Endothelial cell of umbilical vein (primary cell): ENCODE data around the gene VSTM4. TPM values are rescaled to one million over a fixed set of nuclear protein-coding genes. Genes with fewer than 3 reads are reported as not detected.

Experiments
- BruUV-seq: library from RNA; stranded (reverse); fragments of 400-500 nt; replicated peaks from 2 replicates; lab custom pipeline; 2021; lab: Mats Ljungman, UMichigan
- CTCF ChIA-PET: fragments of 300-600, 350-600 bp; sonication (Branson Sonifier 250); formaldehyde crosslinking; loops from one replicate; lab custom pipeline; 2021; ENCODE audit warnings: antibody characterized with exemption, inconsistent platforms; lab: Charles Lee
- POLR2A ChIA-PET: fragments of 300-600, 350-600 bp; sonication (Branson Sonifier 250); formaldehyde crosslinking; loops from one replicate; lab custom pipeline; 2021; ENCODE audit warnings: antibody characterized with exemption, inconsistent platforms; lab: Charles Lee
- DNase-seq: peaks from one replicate; pipeline ENCODE4 v3.0.0-alpha.2; 2011; ENCODE audit warnings: low read depth, low spot score
- FAIRE-seq: peaks from 2 replicates; lab custom pipeline; 2011; peaks lifted over from hg19 to GRCh38; lab: Jason Lieb, UNC
- H2AFZ ChIP-seq: 2 replicates; pipeline ENCODE4 v1.6.0; 2012; ENCODE audit warnings: low read depth, low read length, control low read depth, inconsistent platforms
- H3K27ac ChIP-seq: 2 replicates; pipeline ENCODE4 v1.5.1; 2011; ENCODE audit warnings: low read depth, mild to moderate bottlenecking, control low read depth, low read length, moderate library complexity; ENCODE audit not compliant: insufficient read depth
- H3K27me3 ChIP-seq, 2 experiments: 2 replicates each; pipeline versions ENCODE4 v1.6.0 to v1.6.1; 2011; ENCODE audit warnings: low read length in 2 of 2, mixed read lengths in 1 of 2; ENCODE audit not compliant: control insufficient read depth in 2 of 2, insufficient read depth in 2 of 2
- H3K36me3 ChIP-seq, 2 experiments: 2 replicates in 1 of 2; 3 replicates in 1 of 2; pipeline ENCODE4 v1.5.1; 2011; ENCODE audit warnings: low read length in 2 of 2, mild to moderate bottlenecking in 1 of 2, moderate library complexity in 1 of 2; ENCODE audit not compliant: control insufficient read depth in 2 of 2, insufficient read depth in 2 of 2; ENCODE audit errors: extremely low read depth in 1 of 2
- H3K4me1 ChIP-seq: 3 replicates; pipeline ENCODE4 v1.5.1; 2011; ENCODE audit warnings: mild to moderate bottlenecking, low read length; ENCODE audit not compliant: control insufficient read depth, insufficient read depth; ENCODE audit errors: extremely low read depth
- H3K4me2 ChIP-seq: 2 replicates; pipeline ENCODE4 v1.6.1; 2011; ENCODE audit warnings: low read length, control low read depth, mixed read lengths; ENCODE audit not compliant: insufficient read depth
- H3K4me3 ChIP-seq, 3 experiments: fragments of 200-600 bp in 1 of 3; sonication (generic), shearing (Covaris generic) in 1 of 3; replicated peaks in 1 of 3; 2 replicates each; pipeline ENCODE4 v1.5.1; 2011 to 2016; ENCODE audit warnings: control low read depth in 3 of 3, low read length in 3 of 3, mild to moderate bottlenecking in 2 of 3, inconsistent platforms in 1 of 3, low read depth in 1 of 3, moderate library complexity in 1 of 3; ENCODE audit not compliant: insufficient read depth in 1 of 3
- H3K79me2 ChIP-seq: 2 replicates; pipeline ENCODE4 v1.6.0; 2012; ENCODE audit warnings: low read length, inconsistent platforms; ENCODE audit not compliant: control insufficient read depth, insufficient read depth
- H3K9ac ChIP-seq: replicated peaks from 2 replicates; pipeline ENCODE3; 2011; ENCODE audit warnings: low read length, control low read depth; ENCODE audit not compliant: insufficient read depth; ENCODE audit errors: extremely low read depth
- H3K9me1 ChIP-seq: replicated peaks from 3 replicates; pipeline ENCODE4 v1.6.0; 2011; ENCODE audit warnings: mild to moderate bottlenecking, low read length; ENCODE audit not compliant: control insufficient read depth, insufficient read depth; ENCODE audit errors: extremely low read depth
- H3K9me3 ChIP-seq: replicated peaks from 2 replicates; pipeline ENCODE4 v1.5.1; 2012; ENCODE audit warnings: low read length, inconsistent platforms; ENCODE audit not compliant: control insufficient read depth, insufficient read depth
- H4K20me1 ChIP-seq: replicated peaks from 2 replicates; pipeline ENCODE3; 2011; ENCODE audit warnings: mild to moderate bottlenecking, low read length; ENCODE audit not compliant: control insufficient read depth, insufficient read depth; ENCODE audit errors: extremely low read depth
- CTCF ChIP-seq, 2 donors: IDR thresholded peaks; 1 replicate in 1 of 2; 2 replicates in 1 of 2; pipeline ENCODE4 v1.5.1; 2011; ENCODE audit warnings: low read length in 2 of 2, mild to moderate bottlenecking in 2 of 2, moderate library complexity in 2 of 2, control low read depth in 1 of 2, inconsistent platforms in 1 of 2, low read depth in 1 of 2; ENCODE audit not compliant: insufficient read depth in 1 of 2; ENCODE audit errors: extremely low read depth in 1 of 2
- EZH2 ChIP-seq: IDR thresholded peaks from 2 replicates; pipeline ENCODE4 v1.6.1; 2012; ENCODE audit warnings: borderline replicate concordance, low read depth, mild to moderate bottlenecking, moderate library complexity, low read length, inconsistent platforms; ENCODE audit not compliant: severe bottlenecking
- FOS ChIP-seq: IDR thresholded peaks from 2 replicates; pipeline ENCODE4 v1.6.1; 2011; ENCODE audit warnings: mild to moderate bottlenecking, low read length, moderate library complexity, borderline replicate concordance; ENCODE audit not compliant: insufficient read depth
- GATA2 ChIP-seq: IDR thresholded peaks from 2 replicates; pipeline ENCODE4 v1.7.0; 2011; ENCODE audit warnings: low read depth, mild to moderate bottlenecking, moderate library complexity, mixed read lengths, low read length; ENCODE audit not compliant: insufficient read length, insufficient read depth
- JUN ChIP-seq: IDR thresholded peaks from 2 replicates; pipeline ENCODE4 v1.6.1; 2011; ENCODE audit warnings: borderline replicate concordance, low read depth; ENCODE audit not compliant: insufficient read length, insufficient read depth
- MAX ChIP-seq: IDR thresholded peaks from 2 replicates; pipeline ENCODE4 v1.6.1; 2011; ENCODE audit not compliant: insufficient read depth, insufficient read length
- MYC ChIP-seq: IDR thresholded peaks from one replicate; pipeline ENCODE4 v1.6.1; 2011; ENCODE audit warnings: mild to moderate bottlenecking, low read depth, low read length
- POLR2A ChIP-seq: IDR thresholded peaks from 2 replicates; pipeline ENCODE4 v1.6.1; 2012; ENCODE audit warnings: low read depth, mild to moderate bottlenecking, control low read depth, low read length
- POLR2AphosphoS5 ChIP-seq: IDR thresholded peaks from 2 replicates; pipeline ENCODE4 v1.6.1; 2012; ENCODE audit warnings: low read depth, mild to moderate bottlenecking, control low read depth, low read length, moderate library complexity; ENCODE audit not compliant: insufficient read depth
- dilution Hi-C: fragments of 300-500 bp; cut with MboI; formaldehyde crosslinking; loops from one replicate; pipeline ENCODE4 v1.15.0; 2019; ENCODE audit warnings: low sequenced_read_pairs; ENCODE audit not compliant: extremely low pct_ligation_motif_present
- intact Hi-C: fragments of 100-400 bp; cut with micrococcal nuclease; formaldehyde crosslinking; loops from one replicate; pipeline ENCODE4 v1.10.0; 2022
- polyA plus RNA-seq, 4 experiments: library from polyadenylated mRNA; depleted of rRNA in 3 of 4; stranded (reverse) in 3 of 4; unstranded in 1 of 4; fragments of >200 nt; gene quantifications; 2 replicates each; pipeline versions ENCODE4 v1.2.1 to v1.2.3, GENCODE V29; 2011 to 2012; ENCODE audit warnings: missing spikeins in 1 of 4
- total RNA-seq: library from RNA; stranded (reverse); gene quantifications from 2 replicates; pipeline ENCODE4 v1.2.3, GENCODE V29; 2021

The VSTM4 gene
- total and polyA plus RNA-seq, 2 donors (not counting 3 experiments of a cell fraction or from before 2014, with no cell fraction given): 0.07 TPM

GRCh38 chr10:48974510-48975156 lies 140.7 kb downstream of the VSTM4 start:
- POLR2A ChIA-PET: no interaction called here
- H3K79me2 ChIP-seq: no peaks in the 10 kb centered on the region
- no peak overlapping the region for H3K27ac ChIP-seq
- H3K9me3 ChIP-seq: no peaks in the 10 kb centered on the region
- H3K9ac ChIP-seq: no peak overlapping the region
- no peaks in the 10 kb centered on the region for H4K20me1 ChIP-seq
- H3K9me1 ChIP-seq: no peaks in the 10 kb centered on the region
- DNase-seq: no peak
- CTCF ChIA-PET: no interaction called here
- no peaks in the 10 kb centered on the region for H3K36me3 ChIP-seq
- H3K4me3 ChIP-seq: no peak overlapping the region
- H3K4me1 ChIP-seq: no peaks in the 10 kb centered on the region
- BruUV-seq: no TSS peak
- H3K4me2 ChIP-seq: no peak overlapping the region
- no peaks in the 10 kb centered on the region for H3K27me3 ChIP-seq
- dilution Hi-C loops (no loop called here), intact Hi-C loops (no loop called here)
- no peak for TF ChIP-seq EZH2
- no peak for TF ChIP-seq GATA2
- H2AFZ ChIP-seq: no peak overlapping the region
- no peak for FAIRE-seq

GRCh38 chr10:48973065-48973464 lies 142.3 kb downstream of the VSTM4 start:
- no peak for FAIRE-seq
- POLR2A ChIA-PET: no interaction called here
- Histone ChIP-seq H3K9me3 (no peaks in the 10 kb centered on the region), H3K79me2 (no peaks in the 10 kb centered on the region), H2AFZ (no peak overlapping the region), H4K20me1 (no peaks in the 10 kb centered on the region), H3K36me3 (no peaks in the 10 kb centered on the region), H3K9me1 (no peaks in the 10 kb centered on the region), H3K4me2 (no peak overlapping the region), H3K27me3 (no peaks in the 10 kb centered on the region), H3K4me3 (no peak overlapping the region), H3K27ac (no peak overlapping the region), H3K9ac (no peak overlapping the region), H3K4me1 (no peaks in the 10 kb centered on the region)
- dilution Hi-C loops (no loop called here), intact Hi-C loops (no loop called here)
- BruUV-seq: no TSS peak
- no peak for DNase-seq
- CTCF ChIA-PET: no interaction called here
- TF ChIP-seq EZH2 (no peak), POLR2AphosphoS5 (no peak), GATA2 (no peak), FOS (no peak), POLR2A (no peak), MAX (no peak), MYC (no peak), JUN (no peak), CTCF (IDR thresholded peaks at IDR 0.05; ENCODE audit: extremely low read depth in 1 of 2, insufficient read depth in 1 of 2, low read depth in 1 of 2, low read length in 2 of 2) (no peak)
